ENCODE measurements around the gene CD68. TPM values are rescaled to one million over a fixed set of nuclear protein-coding genes. Genes with fewer than 3 reads are reported as not detected.

CD68 gene
- total RNA-seq, 1 experiment from 2014 or later, result 51.6 TPM

GRCh38 chr17:7626956-7627249 lies 47.5 kb downstream of the CD68 start:
- peaks cover 7% of the 10 kb centered on the region for H3K4me1 ChIP-seq (ENCODE audit: control insufficient read depth, insufficient read depth, low read length)
- intact Hi-C loops (cut with micrococcal nuclease; ENCODE audit: unreplicated experiment), result no loop called here
- no peaks in the 10 kb centered on the region for H3K27me3 ChIP-seq (ENCODE audit: control insufficient read depth, insufficient read depth, low read length)
- no peak for DNase-seq (ENCODE audit: low read depth, low spot score)
- BruUV-seq (replicated peaks), result no TSS peak
- peak overlapping the region; percentile 86 for H3K27ac ChIP-seq (ENCODE audit: low read length)
- H3K36me3 ChIP-seq (ENCODE audit: control insufficient read depth, insufficient read depth, low read length), result no peaks in the 10 kb centered on the region
- H3K9me3 ChIP-seq (ENCODE audit: control insufficient read depth, insufficient read depth, low read depth, low read length), result no peaks in the 10 kb centered on the region
- POLR2A ChIA-PET, result interaction anchor here (0.6 kb wide), 1 partner anchor 18 kb away, joined by 4 read pairs; no protein-coding TSS in a partner anchor
- peak overlapping the region; percentile 68 to 71 for H3K4me3 ChIP-seq (ENCODE audit: low read depth in 2 of 2, low read length in 2 of 2)
- in situ Hi-C loops (cut with HindIII; ENCODE audit: low pct_unique_long_range_greater_than_20kb, low sequenced_read_pairs), result no loop called here
- TF ChIP-seq TCF7L2 (IDR thresholded peaks at IDR 0.05; ENCODE audit: low read depth, low read length), result no peak
- TF ChIP-seq POLR2AphosphoS5 (IDR thresholded peaks at IDR 0.05; ENCODE audit: low read depth, low read length), result no peak
- no peak for TF ChIP-seq REST (IDR thresholded peaks at IDR 0.05; ENCODE audit: insufficient read depth in 1 of 2, low read depth in 2 of 2, low read length in 1 of 2)
- no peak for TF ChIP-seq SIN3A (IDR thresholded peaks at IDR 0.05; ENCODE audit: borderline replicate concordance, insufficient read depth, low read depth, low read length)
- TF ChIP-seq CTCF (IDR thresholded peaks at IDR 0.05), result no peak
- CTCF ChIA-PET, result no interaction called here
- ATAC-seq, result peak; percentile 19; the same call in 1 of the 2 replicates

GRCh38 chr17:7627250-7628121 lies 48.0 kb downstream of the CD68 start, which contains the start of gene SAT2:
Gene SAT2, minus strand, starts transcription at chr17:7627821. Its CDS starts 186 bp downstream, at chr17:7627635.
- no TSS peak for BruUV-seq (replicated peaks)
- in situ Hi-C loops (cut with HindIII; ENCODE audit: low pct_unique_long_range_greater_than_20kb, low sequenced_read_pairs), result no loop called here
- peak; percentile 92 for ATAC-seq
- CTCF ChIA-PET, result no interaction called here
- TF ChIP-seq POLR2AphosphoS5 (IDR thresholded peaks at IDR 0.05; ENCODE audit: low read depth, low read length), result peak; percentile 56; the same call in 1 of the 2 replicates
- TF ChIP-seq TCF7L2 (IDR thresholded peaks at IDR 0.05; ENCODE audit: low read depth, low read length), result no peak
- intact Hi-C loops (cut with micrococcal nuclease; ENCODE audit: unreplicated experiment), result no loop called here
- Histone ChIP-seq H3K4me3 (ENCODE audit: low read depth in 2 of 2, low read length in 2 of 2) (peak within 1 kb of the TSS; percentile 68 to 71), H3K36me3 (ENCODE audit: control insufficient read depth, insufficient read depth, low read length) (no peaks in the 10 kb centered on the region), H3K27me3 (ENCODE audit: control insufficient read depth, insufficient read depth, low read length) (no peaks in the 10 kb centered on the region), H3K27ac (ENCODE audit: low read length) (peak within 1 kb of the TSS; percentile 86), H3K9me3 (ENCODE audit: control insufficient read depth, insufficient read depth, low read depth, low read length) (no peaks in the 10 kb centered on the region), H3K4me1 (ENCODE audit: control insufficient read depth, insufficient read depth, low read length) (peaks cover 7% of the 10 kb centered on the region)
- POLR2A ChIA-PET, result interaction anchor here (0.6 kb wide), 1 partner anchor 19 kb away, joined by 4 read pairs; no protein-coding TSS in a partner anchor
- DNase-seq (ENCODE audit: low read depth, low spot score), result peak; percentile 75

Data from Panc1 (cell line).